Right lobe of liver (tissue), 4 donors: ENCODE data around the gene DDOST.

ENCODE experiments used
- CTCF ChIP-seq, 4 donors: fragments of 200-600 bp in 3 of 4; fragments of 450-650 bp in 1 of 4; IDR thresholded peaks; one replicate each; pipeline versions ENCODE4 v1.5.1 to v1.8.0; 2016 to 2022; ENCODE audit warnings: antibody characterized with exemption in 4 of 4, mild to moderate bottlenecking in 2 of 4
- POLR2A ChIP-seq: fragments of 450-650 bp; IDR thresholded peaks from one replicate; pipeline ENCODE4 v1.6.1; 2017; ENCODE audit warnings: antibody characterized with exemption, mild to moderate bottlenecking
- donor health status: DM: no; HTN: no; CAD: no.
- donor health status: DM: no; HTN: no; CAD: no.
- donor health status: DM: no; HTN: yes; CAD: no.

DNA sequence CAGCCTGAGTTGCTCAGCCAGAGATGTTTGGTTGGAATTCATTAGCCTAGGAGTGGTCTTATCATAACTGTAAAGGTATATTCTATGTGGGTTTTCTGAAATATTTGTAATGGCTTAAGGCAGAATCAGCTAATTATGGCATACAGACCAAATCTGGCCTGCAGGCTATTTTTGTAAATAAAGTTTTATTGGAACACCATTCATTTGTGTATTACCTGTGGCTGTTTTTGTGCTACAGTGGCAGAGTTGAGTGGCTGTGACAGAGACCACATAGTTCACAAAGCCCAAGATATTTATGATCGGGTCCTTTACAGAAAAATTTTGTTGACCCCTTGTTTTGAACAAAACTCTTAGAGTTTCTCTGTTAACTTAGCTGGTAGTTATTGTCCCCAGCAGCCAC lies 7.4 kb upstream of the DDOST start:
- TF ChIP-seq CTCF (IDR thresholded peaks at IDR 0.05): no peak
- TF ChIP-seq POLR2A: no peak
